LoVo (cell line): ENCODE data around the gene PITX1.

Experiments
- DNase-seq: peaks from one replicate; pipeline ENCODE4 v3.0.0-alpha.2; 2016; ENCODE audit warnings: low spot score

Gene PITX1

GRCh38 chr5:135062216-135063055, 28.4 kb upstream of the PITX1 start:
- DNase-seq: no peak

- DNase-seq: no peak
These were observed 27.0 kb upstream of the PITX1 start for GRCh38 chr5:135061001-135061400.

GRCh38 chr5:135060021-135060420, 26.0 kb upstream of the PITX1 start:
- DNase-seq: no peak

GRCh38 chr5:135059000-135059923, 25.2 kb upstream of the PITX1 start:
- no peak for DNase-seq

GRCh38 chr5:135058331-135058732, 24.3 kb upstream of the PITX1 start:
- DNase-seq: no peak

- no peak for DNase-seq
These were observed 23.2 kb upstream of the PITX1 start for GRCh38 chr5:135057233-135057632.

- DNase-seq: no peak
These were observed 22.4 kb upstream of the PITX1 start for GRCh38 chr5:135056316-135057030.

- no peak for DNase-seq
These were observed 21.4 kb upstream of the PITX1 start for GRCh38 chr5:135055396-135055795.

GRCh38 chr5:135054546-135054945, 20.5 kb upstream of the PITX1 start:
- DNase-seq: no peak

- DNase-seq: no peak
These were observed 20.0 kb upstream of the PITX1 start for GRCh38 chr5:135053989-135054388.

GRCh38 chr5:135053278-135053677, 19.2 kb upstream of the PITX1 start:
- no peak for DNase-seq

- no peak for DNase-seq
These were observed 18.6 kb upstream of the PITX1 start for GRCh38 chr5:135052511-135053145.

- no peak for DNase-seq
These were observed 17.8 kb upstream of the PITX1 start for GRCh38 chr5:135051872-135052271.

- DNase-seq: no peak
These were observed 17.4 kb upstream of the PITX1 start for GRCh38 chr5:135051399-135051798.

GRCh38 chr5:135050244-135050767, 16.3 kb upstream of the PITX1 start:
- no peak for DNase-seq

- no peak for DNase-seq
These were observed 14.9 kb upstream of the PITX1 start for GRCh38 chr5:135048930-135049329.

GRCh38 chr5:135048286-135048685, 14.3 kb upstream of the PITX1 start:
- no peak for DNase-seq

- peak; percentile 38 for DNase-seq
These were observed 13.3 kb upstream of the PITX1 start for GRCh38 chr5:135047347-135047695.

- no peak for DNase-seq
These were observed 12.8 kb upstream of the PITX1 start for GRCh38 chr5:135046661-135047346.

GRCh38 chr5:135045488-135045887, 11.5 kb upstream of the PITX1 start:
- no peak for DNase-seq

GRCh38 chr5:135042595-135042994, 8.6 kb upstream of the PITX1 start:
- no peak for DNase-seq
